Mucosa of stomach (tissue), 1 donor: Measurements from ENCODE around the gene MEIKIN.

Experiments used
- H3K27me3 ChIP-seq: one replicate; pipeline ENCODE4 v1.7.0; 2013; ENCODE audit warnings: mild to moderate bottlenecking, low read length; ENCODE audit not compliant: control insufficient read depth, insufficient read depth
- H3K36me3 ChIP-seq: one replicate; pipeline ENCODE4 v1.7.0; 2013; ENCODE audit warnings: low read length; ENCODE audit not compliant: control insufficient read depth, insufficient read depth
- H3K4me1 ChIP-seq: one replicate; pipeline ENCODE4 v1.7.0; 2013; ENCODE audit warnings: mild to moderate bottlenecking, low read length; ENCODE audit not compliant: control insufficient read depth, insufficient read depth
- H3K4me3 ChIP-seq: one replicate; pipeline ENCODE4 v1.7.0; 2013; ENCODE audit warnings: low read length
- H3K9ac ChIP-seq: one replicate; pipeline ENCODE4 v1.7.0; 2013; ENCODE audit warnings: mild to moderate bottlenecking, low read length, moderate library complexity
- H3K9me3 ChIP-seq: one replicate; pipeline ENCODE4 v1.7.0; 2013; ENCODE audit warnings: mild to moderate bottlenecking, low read length, moderate library complexity; ENCODE audit not compliant: control insufficient read depth
- donor health status: Pancreatic carcinoma.

MEIKIN gene

GRCh38 chr5:131965826-131966415 lies 20.5 kb upstream of the MEIKIN start:
- Histone ChIP-seq H3K4me1 (no peaks in the 10 kb centered on the region), H3K9me3 (no peaks in the 10 kb centered on the region), H3K9ac (no peak overlapping the region), H3K36me3 (no peaks in the 10 kb centered on the region), H3K4me3 (no peak overlapping the region), H3K27me3 (no peaks in the 10 kb centered on the region)

- Histone ChIP-seq H3K9ac (no peak overlapping the region), H3K36me3 (no peaks in the 10 kb centered on the region), H3K4me1 (no peaks in the 10 kb centered on the region), H3K27me3 (no peaks in the 10 kb centered on the region), H3K9me3 (no peaks in the 10 kb centered on the region), H3K4me3 (no peak overlapping the region)
These were observed 14.4 kb upstream of the MEIKIN start for GRCh38 chr5:131959906-131960305.

GRCh38 chr5:131959136-131959535 lies 13.7 kb upstream of the MEIKIN start:
- H3K4me3 ChIP-seq: no peak overlapping the region
- H3K27me3 ChIP-seq: no peaks in the 10 kb centered on the region
- H3K36me3 ChIP-seq: no peaks in the 10 kb centered on the region
- H3K9me3 ChIP-seq: no peaks in the 10 kb centered on the region
- H3K9ac ChIP-seq: no peak overlapping the region
- no peaks in the 10 kb centered on the region for H3K4me1 ChIP-seq

GRCh38 chr5:131957721-131958441 lies 12.4 kb upstream of the MEIKIN start:
- no peaks in the 10 kb centered on the region for H3K36me3 ChIP-seq
- H3K9me3 ChIP-seq: no peaks in the 10 kb centered on the region
- H3K4me3 ChIP-seq: no peak overlapping the region
- no peak overlapping the region for H3K9ac ChIP-seq
- no peaks in the 10 kb centered on the region for H3K4me1 ChIP-seq
- H3K27me3 ChIP-seq: no peaks in the 10 kb centered on the region

GRCh38 chr5:131953969-131954368 lies 8.5 kb upstream of the MEIKIN start:
- H3K4me1 ChIP-seq: no peaks in the 10 kb centered on the region

GRCh38 chr5:131952301-131952857 lies 6.9 kb upstream of the MEIKIN start:
- H3K4me1 ChIP-seq: no peaks in the 10 kb centered on the region
- H3K4me3 ChIP-seq: no peak overlapping the region
- no peaks in the 10 kb centered on the region for H3K36me3 ChIP-seq
- no peaks in the 10 kb centered on the region for H3K9me3 ChIP-seq
- no peak overlapping the region for H3K9ac ChIP-seq
- H3K27me3 ChIP-seq: no peaks in the 10 kb centered on the region

More at GRCh38 chr5:131953969-131954368, 8.5 kb upstream of the MEIKIN start:
- H3K27me3 ChIP-seq: no peaks in the 10 kb centered on the region
- no peak overlapping the region for H3K4me3 ChIP-seq
- no peak overlapping the region for H3K9ac ChIP-seq
- no peaks in the 10 kb centered on the region for H3K9me3 ChIP-seq
- no peaks in the 10 kb centered on the region for H3K36me3 ChIP-seq

GRCh38 chr5:131950706-131951105 lies 5.2 kb upstream of the MEIKIN start:
- Histone ChIP-seq H3K4me3 (no peak overlapping the region), H3K27me3 (no peaks in the 10 kb centered on the region), H3K36me3 (no peaks in the 10 kb centered on the region), H3K9ac (no peak overlapping the region), H3K4me1 (no peaks in the 10 kb centered on the region), H3K9me3 (no peaks in the 10 kb centered on the region)

- no peaks in the 10 kb centered on the region for H3K27me3 ChIP-seq
- no peak overlapping the region for H3K9ac ChIP-seq
- H3K4me3 ChIP-seq: no peak overlapping the region
- H3K4me1 ChIP-seq: no peaks in the 10 kb centered on the region
- H3K36me3 ChIP-seq: no peaks in the 10 kb centered on the region
- no peaks in the 10 kb centered on the region for H3K9me3 ChIP-seq
These were observed 2.0 kb upstream of the MEIKIN start for GRCh38 chr5:131947445-131947844.

GRCh38 chr5:131944702-131945550 lies 537 bp downstream of the MEIKIN start:
- Histone ChIP-seq H3K4me3 (no peak overlapping the region), H3K9ac (no peak overlapping the region), H3K4me1 (no peaks in the 10 kb centered on the region), H3K27me3 (no peaks in the 10 kb centered on the region), H3K36me3 (no peaks in the 10 kb centered on the region), H3K9me3 (no peaks in the 10 kb centered on the region)

- no peaks in the 10 kb centered on the region for H3K36me3 ChIP-seq
These were observed 1.5 kb downstream of the MEIKIN start for GRCh38 chr5:131943916-131944315.

GRCh38 chr5:131942016-131942415 lies 3.4 kb downstream of the MEIKIN start:
- no peaks in the 10 kb centered on the region for H3K27me3 ChIP-seq
- H3K4me3 ChIP-seq: no peak overlapping the region
- H3K4me1 ChIP-seq: no peaks in the 10 kb centered on the region
- H3K36me3 ChIP-seq: no peaks in the 10 kb centered on the region
- H3K9me3 ChIP-seq: no peaks in the 10 kb centered on the region
- H3K9ac ChIP-seq: no peak overlapping the region

More at GRCh38 chr5:131943916-131944315, 1.5 kb downstream of the MEIKIN start:
- Histone ChIP-seq H3K27me3 (no peaks in the 10 kb centered on the region), H3K9me3 (no peaks in the 10 kb centered on the region), H3K9ac (no peak overlapping the region), H3K4me3 (no peak overlapping the region), H3K4me1 (no peaks in the 10 kb centered on the region)
